ENCODE results near the gene PLD4.
"Not testable (repeated sequence)": the region's sequence is repeated elsewhere in the genome, so short reads cannot be mapped to it uniquely, and the experiment has no call there.

PLD4 gene

GRCh38 chr14:104895207-104895785 is 29.4 kb upstream of the PLD4 start:
- Histone ChIP-seq H3K9me3 (ENCODE audit: insufficient read depth, low read depth, low read length) (no peaks in the 10 kb centered on the region), H3K27ac (ENCODE audit: low read length) (no peak overlapping the region), H3K4me1 (ENCODE audit: insufficient read depth, low read length) (no peaks in the 10 kb centered on the region), H3K4me3 (ENCODE audit: low read length) (no peak overlapping the region), H3K36me3 (ENCODE audit: insufficient read depth, low read depth, low read length) (no peaks in the 10 kb centered on the region), H3K27me3 (ENCODE audit: insufficient read depth, low read length) (no peaks in the 10 kb centered on the region; the same call in 1 of the 2 replicates), H3K9ac (ENCODE audit: low read depth, low read length) (no peak overlapping the region)

GRCh38 chr14:104895786-104896661 is 28.7 kb upstream of the PLD4 start:
- H3K9me3 ChIP-seq (ENCODE audit: insufficient read depth, low read depth, low read length): no peaks in the 10 kb centered on the region
- no peaks in the 10 kb centered on the region; the same call in 1 of the 2 replicates for H3K27me3 ChIP-seq (ENCODE audit: insufficient read depth, low read length)
- no peak overlapping the region for H3K27ac ChIP-seq (ENCODE audit: low read length)
- no peak overlapping the region for H3K9ac ChIP-seq (ENCODE audit: low read depth, low read length)
- H3K4me1 ChIP-seq (ENCODE audit: insufficient read depth, low read length): no peaks in the 10 kb centered on the region
- no peak overlapping the region for H3K4me3 ChIP-seq (ENCODE audit: low read length)
- H3K36me3 ChIP-seq (ENCODE audit: insufficient read depth, low read depth, low read length): no peaks in the 10 kb centered on the region

GRCh38 chr14:104897330-104898194 is 27.1 kb upstream of the PLD4 start:
- Histone ChIP-seq H3K36me3 (ENCODE audit: insufficient read depth, low read depth, low read length) (no peaks in the 10 kb centered on the region), H3K4me3 (ENCODE audit: low read length) (no peak overlapping the region), H3K27ac (ENCODE audit: low read length) (no peak overlapping the region), H3K9ac (ENCODE audit: low read depth, low read length) (no peak overlapping the region), H3K27me3 (ENCODE audit: insufficient read depth, low read length) (no peaks in the 10 kb centered on the region; the same call in 1 of the 2 replicates), H3K9me3 (ENCODE audit: insufficient read depth, low read depth, low read length) (no peaks in the 10 kb centered on the region), H3K4me1 (ENCODE audit: insufficient read depth, low read length) (no peaks in the 10 kb centered on the region)

- Histone ChIP-seq H3K4me1 (ENCODE audit: insufficient read depth, low read length) (no peaks in the 10 kb centered on the region), H3K27me3 (ENCODE audit: insufficient read depth, low read length) (peaks cover 2% of the 10 kb centered on the region; the same call in 1 of the 2 replicates), H3K9ac (ENCODE audit: low read depth, low read length) (no peak overlapping the region), H3K27ac (ENCODE audit: low read length) (no peak overlapping the region), H3K9me3 (ENCODE audit: insufficient read depth, low read depth, low read length) (no peaks in the 10 kb centered on the region), H3K4me3 (ENCODE audit: low read length) (no peak overlapping the region), H3K36me3 (ENCODE audit: insufficient read depth, low read depth, low read length) (no peaks in the 10 kb centered on the region)
Observed at GRCh38 chr14:104898195-104898558, 26.5 kb upstream of the PLD4 start.

GRCh38 chr14:104898870-104899510 is 25.7 kb upstream of the PLD4 start:
- no peaks in the 10 kb centered on the region for H3K36me3 ChIP-seq (ENCODE audit: insufficient read depth, low read depth, low read length)
- no peaks in the 10 kb centered on the region for H3K9me3 ChIP-seq (ENCODE audit: insufficient read depth, low read depth, low read length)
- peaks cover 10% of the 10 kb centered on the region for H3K27me3 ChIP-seq (ENCODE audit: insufficient read depth, low read length)
- H3K4me1 ChIP-seq (ENCODE audit: insufficient read depth, low read length): no peaks in the 10 kb centered on the region
- no peak overlapping the region for H3K4me3 ChIP-seq (ENCODE audit: low read length)
- H3K27ac ChIP-seq (ENCODE audit: low read length): no peak overlapping the region
- H3K9ac ChIP-seq (ENCODE audit: low read depth, low read length): no peak overlapping the region

- H3K9ac ChIP-seq (ENCODE audit: low read depth, low read length): no peak overlapping the region
- peaks cover 18% of the 10 kb centered on the region for H3K27me3 ChIP-seq (ENCODE audit: insufficient read depth, low read length)
- H3K4me3 ChIP-seq (ENCODE audit: low read length): no peak overlapping the region
- H3K36me3 ChIP-seq (ENCODE audit: insufficient read depth, low read depth, low read length): no peaks in the 10 kb centered on the region
- H3K4me1 ChIP-seq (ENCODE audit: insufficient read depth, low read length): no peaks in the 10 kb centered on the region
- H3K9me3 ChIP-seq (ENCODE audit: insufficient read depth, low read depth, low read length): no peaks in the 10 kb centered on the region
- H3K27ac ChIP-seq (ENCODE audit: low read length): no peak overlapping the region
Observed at GRCh38 chr14:104899781-104900180, 24.9 kb upstream of the PLD4 start.

- Histone ChIP-seq H3K4me1 (ENCODE audit: insufficient read depth, low read length) (no peaks in the 10 kb centered on the region), H3K9me3 (ENCODE audit: insufficient read depth, low read depth, low read length) (no peaks in the 10 kb centered on the region), H3K27me3 (ENCODE audit: insufficient read depth, low read length) (peaks cover 29% of the 10 kb centered on the region), H3K27ac (ENCODE audit: low read length) (no peak overlapping the region), H3K36me3 (ENCODE audit: insufficient read depth, low read depth, low read length) (no peaks in the 10 kb centered on the region), H3K4me3 (ENCODE audit: low read length) (no peak overlapping the region), H3K9ac (ENCODE audit: low read depth, low read length) (no peak overlapping the region)
Observed at GRCh38 chr14:104900639-104901512, 23.8 kb upstream of the PLD4 start.

- no peak overlapping the region for H3K27ac ChIP-seq (ENCODE audit: low read length)
- peaks cover 54% of the 10 kb centered on the region for H3K27me3 ChIP-seq (ENCODE audit: insufficient read depth, low read length)
- no peak overlapping the region for H3K9ac ChIP-seq (ENCODE audit: low read depth, low read length)
- no peaks in the 10 kb centered on the region for H3K36me3 ChIP-seq (ENCODE audit: insufficient read depth, low read depth, low read length)
- no peak overlapping the region for H3K4me3 ChIP-seq (ENCODE audit: low read length)
- 0 out of 2 replicates have a peak, but pooled peaks cover 4% of the 10 kb centered on the region for H3K9me3 ChIP-seq (ENCODE audit: insufficient read depth, low read depth, low read length)
- no peaks in the 10 kb centered on the region for H3K4me1 ChIP-seq (ENCODE audit: insufficient read depth, low read length)
Observed at GRCh38 chr14:104903990-104904389, 20.7 kb upstream of the PLD4 start.

GRCh38 chr14:104904650-104905578 is 19.8 kb upstream of the PLD4 start:
- H3K4me1 ChIP-seq (ENCODE audit: insufficient read depth, low read length): not testable (repeated sequence)

GRCh38 chr14:104905579-104905933 is 19.1 kb upstream of the PLD4 start:
- not testable (repeated sequence) for H3K9me3 ChIP-seq (ENCODE audit: insufficient read depth, low read depth, low read length); H3K36me3 ChIP-seq (ENCODE audit: insufficient read depth, low read depth, low read length); H3K4me1 ChIP-seq (ENCODE audit: insufficient read depth, low read length); H3K9ac ChIP-seq (ENCODE audit: low read depth, low read length); H3K4me3 ChIP-seq (ENCODE audit: low read length); H3K27ac ChIP-seq (ENCODE audit: low read length)
- H3K27me3 ChIP-seq (ENCODE audit: insufficient read depth, low read length): peaks cover 54% of the 10 kb centered on the region

More at GRCh38 chr14:104904650-104905578, 19.8 kb upstream of the PLD4 start:
- not testable (repeated sequence) for H3K4me3 ChIP-seq (ENCODE audit: low read length); H3K36me3 ChIP-seq (ENCODE audit: insufficient read depth, low read depth, low read length); H3K9ac ChIP-seq (ENCODE audit: low read depth, low read length); H3K27ac ChIP-seq (ENCODE audit: low read length); H3K9me3 ChIP-seq (ENCODE audit: insufficient read depth, low read depth, low read length)
- H3K27me3 ChIP-seq (ENCODE audit: insufficient read depth, low read length): peaks cover 54% of the 10 kb centered on the region

Data from iPS-20b (cell line).